CD4-positive, alpha-beta T cell (primary cell): ENCODE data around the gene TAF6. TPM values are rescaled to one million over a fixed set of nuclear protein-coding genes. Genes with fewer than 3 reads are reported as not detected.

ENCODE experiments used
- ATAC-seq: fragments of 200-7000 bp; cut with Tn5 transposase; one replicate; pipeline ENCODE4 v1.10.0; 2022; ENCODE audit warnings: mild to moderate bottlenecking; ENCODE audit not compliant: poor library complexity
- CTCF ChIA-PET: fragments of 350-600 bp; sonication (Branson Sonifier 250); formaldehyde crosslinking; loops from one replicate; lab custom pipeline; 2021; ENCODE audit warnings: antibody characterized with exemption, inconsistent platforms; lab: Charles Lee
- POLR2A ChIA-PET: fragments of 350-600 bp; sonication (Branson Sonifier 250); formaldehyde crosslinking; loops from one replicate; lab custom pipeline; 2021; ENCODE audit warnings: antibody characterized with exemption, inconsistent platforms; lab: Charles Lee
- DNase-seq, 14 experiments: peaks; one replicate each; pipeline ENCODE4 v3.0.0-alpha.2; 2013 to 2020; ENCODE audit warnings: mixed read lengths in 2 of 14
- H3K27ac ChIP-seq, 2 donors: one replicate each; pipeline versions ENCODE4 v1.5.1 to v1.7.0; 2013; ENCODE audit warnings: low read length in 2 of 2, low read depth in 1 of 2, mild to moderate bottlenecking in 1 of 2
- H3K27me3 ChIP-seq, 2 experiments: 1 replicate in 1 of 2; 2 replicates in 1 of 2; pipeline versions ENCODE4 v1.6.1 to v1.7.0; 2013; ENCODE audit warnings: low read length in 2 of 2, control low read depth in 1 of 2, mild to moderate bottlenecking in 1 of 2, moderate library complexity in 1 of 2; ENCODE audit not compliant: insufficient read depth in 2 of 2, control insufficient read depth in 1 of 2
- H3K36me3 ChIP-seq: one replicate; pipeline ENCODE4 v1.6.1; 2013; ENCODE audit warnings: low read length, control low read depth; ENCODE audit not compliant: insufficient read depth
- H3K4me1 ChIP-seq: one replicate; pipeline ENCODE4 v1.6.1; 2013; ENCODE audit warnings: low read length, control low read depth; ENCODE audit not compliant: insufficient read depth
- H3K4me3 ChIP-seq: one replicate; pipeline ENCODE4 v1.5.1; 2013; ENCODE audit warnings: mild to moderate bottlenecking, low read length, moderate library complexity
- H3K9me3 ChIP-seq, 2 experiments: 1 replicate in 1 of 2; 2 replicates in 1 of 2; pipeline versions ENCODE4 v1.6.1 to v1.7.0; 2013; ENCODE audit warnings: low read length in 2 of 2, mild to moderate bottlenecking in 2 of 2, control low read depth in 1 of 2, moderate library complexity in 1 of 2; ENCODE audit not compliant: control insufficient read depth in 1 of 2, insufficient read depth in 1 of 2
- H3K27ac Mint-ChIP-seq: one replicate; pipeline ENCODE4 v1.8.0; 2020; ENCODE audit warnings: mixed read lengths
- H3K27me3 Mint-ChIP-seq: one replicate; pipeline ENCODE4 v1.8.0; 2021; ENCODE audit warnings: mixed read lengths
- H3K36me3 Mint-ChIP-seq: one replicate; pipeline ENCODE4 v1.8.0; 2021; ENCODE audit warnings: low read depth, mixed read lengths
- H3K4me1 Mint-ChIP-seq: one replicate; pipeline ENCODE4 v1.8.0; 2021; ENCODE audit warnings: low read depth, mixed read lengths
- H3K4me3 Mint-ChIP-seq: one replicate; pipeline ENCODE4 v1.8.0; 2020; ENCODE audit warnings: mild to moderate bottlenecking, mixed read lengths
- H3K9me3 Mint-ChIP-seq: one replicate; pipeline ENCODE4 v1.8.0; 2020; ENCODE audit warnings: mixed read lengths
- intact Hi-C, 2 experiments: fragments of 100-400 bp; cut with DNase I in 1 of 2; cut with micrococcal nuclease in 1 of 2; formaldehyde crosslinking; loops; one replicate each; pipeline versions ENCODE4 v1.15.1 to v1.9.0; 2023 to 2025; cut with DNase I, micrococcal nuclease
- total RNA-seq, 174 experiments: library from RNA in 2 of 174; stranded (reverse) in 2 of 174; gene quantifications; one replicate each; pipeline ENCODE4 v1.2.3 and lab custom pipeline; 2021 to 2026
- TF ChIP-seq, protein P1 (sequence below): fragments of 200-600 bp; IDR thresholded peaks from one replicate; pipeline ENCODE4 v1.8.0; 2022; ENCODE audit warnings: antibody characterized with exemption, mild to moderate bottlenecking

Gene TAF6
- total RNA-seq, 2 experiments from 2014 or later = 34.8 to 37.4 TPM

DNA sequence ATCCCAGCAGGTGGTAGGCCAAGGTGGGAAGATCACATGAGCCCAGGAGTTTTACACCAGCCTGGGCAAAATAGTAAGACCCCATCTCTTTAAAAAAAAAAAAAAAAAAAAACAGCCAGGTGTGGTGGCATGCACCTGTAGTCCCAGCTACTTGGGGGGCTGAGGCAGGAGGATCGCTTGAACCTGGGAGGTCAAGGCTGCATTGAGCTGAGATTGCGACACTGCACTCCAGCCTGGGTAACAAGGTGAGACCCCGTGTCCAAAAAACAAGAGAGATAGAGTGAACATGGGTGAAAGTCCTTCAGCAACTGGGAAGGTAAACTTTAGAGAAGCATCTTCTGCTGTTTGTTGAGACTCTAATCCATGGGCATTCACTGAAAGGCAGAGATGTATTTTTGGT lies 23.3 kb upstream of the TAF6 start:
- H3K27me3 ChIP-seq = no peaks in the 10 kb centered on the region
- H3K4me1 Mint-ChIP-seq = peaks cover 14% of the 10 kb centered on the region
- peaks cover 8% of the 10 kb centered on the region for H3K4me1 ChIP-seq
- H3K27ac Mint-ChIP-seq = no peak overlapping the region
- H3K27ac ChIP-seq = no peak overlapping the region
- H3K9me3 Mint-ChIP-seq = no peaks in the 10 kb centered on the region
- H3K27me3 Mint-ChIP-seq = no peaks in the 10 kb centered on the region
- H3K4me3 Mint-ChIP-seq = no peak overlapping the region
- no peak for ATAC-seq
- intact Hi-C loops = no loop called here
- POLR2A ChIA-PET = no interaction called here
- DNase-seq = no peak
- no peaks in the 10 kb centered on the region for H3K9me3 ChIP-seq
- CTCF ChIA-PET = interaction anchor here (0.7 kb wide), 1 partner anchor 165 kb away, joined by 3 read pairs; no protein-coding TSS in a partner anchor
- H3K4me3 ChIP-seq = no peak overlapping the region
- TF ChIP-seq, protein P1, sequence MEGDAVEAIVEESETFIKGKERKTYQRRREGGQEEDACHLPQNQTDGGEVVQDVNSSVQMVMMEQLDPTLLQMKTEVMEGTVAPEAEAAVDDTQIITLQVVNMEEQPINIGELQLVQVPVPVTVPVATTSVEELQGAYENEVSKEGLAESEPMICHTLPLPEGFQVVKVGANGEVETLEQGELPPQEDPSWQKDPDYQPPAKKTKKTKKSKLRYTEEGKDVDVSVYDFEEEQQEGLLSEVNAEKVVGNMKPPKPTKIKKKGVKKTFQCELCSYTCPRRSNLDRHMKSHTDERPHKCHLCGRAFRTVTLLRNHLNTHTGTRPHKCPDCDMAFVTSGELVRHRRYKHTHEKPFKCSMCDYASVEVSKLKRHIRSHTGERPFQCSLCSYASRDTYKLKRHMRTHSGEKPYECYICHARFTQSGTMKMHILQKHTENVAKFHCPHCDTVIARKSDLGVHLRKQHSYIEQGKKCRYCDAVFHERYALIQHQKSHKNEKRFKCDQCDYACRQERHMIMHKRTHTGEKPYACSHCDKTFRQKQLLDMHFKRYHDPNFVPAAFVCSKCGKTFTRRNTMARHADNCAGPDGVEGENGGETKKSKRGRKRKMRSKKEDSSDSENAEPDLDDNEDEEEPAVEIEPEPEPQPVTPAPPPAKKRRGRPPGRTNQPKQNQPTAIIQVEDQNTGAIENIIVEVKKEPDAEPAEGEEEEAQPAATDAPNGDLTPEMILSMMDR = no peak
- no peaks in the 10 kb centered on the region for H3K36me3 Mint-ChIP-seq
- H3K36me3 ChIP-seq = no peaks in the 10 kb centered on the region

DNA sequence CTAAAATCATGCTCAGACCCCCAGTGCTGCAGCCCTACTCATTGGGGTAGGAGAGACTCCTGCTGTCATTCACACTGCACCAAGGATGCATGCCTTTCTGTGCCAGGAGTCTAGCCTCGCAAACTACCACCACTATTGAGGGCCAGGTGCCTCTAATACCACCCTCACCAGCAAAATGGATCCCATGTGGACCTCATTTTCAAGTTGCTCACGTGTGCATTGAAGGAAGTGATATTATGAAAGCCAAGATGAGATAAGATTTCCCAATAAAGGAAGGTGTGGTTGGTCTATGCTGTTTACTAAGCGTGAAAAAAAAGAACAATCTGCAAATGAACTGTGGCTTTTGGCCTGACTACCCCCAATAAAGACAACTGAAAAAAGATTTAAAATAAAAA lies 22.4 kb upstream of the TAF6 start:
- POLR2A ChIA-PET = no interaction called here
- TF ChIP-seq, protein P1 = no peak
- no peak overlapping the region for H3K4me3 Mint-ChIP-seq

DNA sequence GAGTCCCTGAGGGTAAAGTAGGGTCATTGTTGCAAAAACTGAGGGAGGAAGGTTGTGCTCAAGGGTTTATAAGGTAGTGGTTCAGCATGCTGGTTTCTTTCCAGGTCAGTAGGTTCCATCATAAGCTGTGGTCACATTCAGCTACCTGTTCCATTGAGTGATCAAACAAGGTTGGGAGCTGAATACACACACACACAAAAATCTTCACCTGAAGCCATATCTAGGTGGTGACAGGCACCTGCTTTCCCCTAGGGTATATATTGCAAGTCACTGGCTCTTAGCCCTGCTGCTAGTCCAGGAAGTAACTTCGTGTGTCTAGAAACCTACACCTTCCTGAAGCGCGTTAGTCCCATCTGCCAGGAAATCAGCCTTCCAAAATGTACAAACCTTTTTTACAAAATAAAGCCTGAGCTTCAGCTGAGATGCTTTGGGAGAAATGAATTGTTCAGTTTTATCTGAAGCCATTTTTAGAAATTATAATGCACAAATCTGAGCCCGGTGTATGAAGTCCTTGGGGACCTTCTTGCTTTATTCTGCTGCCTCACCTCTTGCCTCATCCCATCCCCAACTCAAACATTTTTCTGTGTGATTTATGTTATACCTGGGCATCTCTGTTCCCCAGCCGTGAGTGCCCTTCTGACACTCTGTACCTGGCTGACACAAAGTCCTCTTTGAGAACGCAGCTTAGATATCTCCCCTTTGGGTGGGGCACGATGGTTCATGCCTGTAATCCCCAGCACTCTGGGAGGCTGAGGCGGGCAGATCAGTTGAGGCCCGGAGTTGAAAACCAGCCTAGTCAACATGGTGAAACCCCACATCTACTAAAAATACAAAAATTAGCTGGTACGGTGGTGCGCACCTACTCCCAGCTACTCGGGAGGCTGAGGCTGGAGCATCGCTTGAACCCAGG lies 18.9 kb upstream of the TAF6 start:
- TF ChIP-seq, protein P1 = no peak
- CTCF ChIA-PET = interaction anchor here (0.7 to 1.2 kb wide), 2 partner anchors 8 to 23 kb away, joined by 3 read pairs; no protein-coding TSS in a partner anchor
- peaks cover 8% of the 10 kb centered on the region for H3K4me1 ChIP-seq
- H3K27me3 ChIP-seq = no peaks in the 10 kb centered on the region
- H3K4me3 ChIP-seq = no peak overlapping the region
- POLR2A ChIA-PET = interaction anchor here (0.9 to 2.0 kb wide), 4 partner anchors 10 to 34 kb away, joined by 3 to 12 read pairs (median 4); partner anchors contain the start of genes LAMTOR4 and MBLAC1
- H3K27ac Mint-ChIP-seq = peak overlapping the region; percentile 26
- no peak overlapping the region for H3K27ac ChIP-seq
- intact Hi-C loops = no loop called here
- no peaks in the 10 kb centered on the region for H3K36me3 Mint-ChIP-seq
- ATAC-seq = peak; percentile 65
- H3K4me1 Mint-ChIP-seq = peaks cover 13% of the 10 kb centered on the region
- DNase-seq = peak in 1 of 14 experiments; percentile 36
- no peaks in the 10 kb centered on the region for H3K36me3 ChIP-seq
- no peaks in the 10 kb centered on the region for H3K9me3 Mint-ChIP-seq
- H3K9me3 ChIP-seq = no peaks in the 10 kb centered on the region
- H3K4me3 Mint-ChIP-seq = no peak overlapping the region
- H3K27me3 Mint-ChIP-seq = no peaks in the 10 kb centered on the region

More for the DNA sequence above, 22.4 kb upstream of the TAF6 start:
- H3K36me3 ChIP-seq = no peaks in the 10 kb centered on the region
- CTCF ChIA-PET = no interaction called here
- intact Hi-C loops = no loop called here
- H3K4me1 ChIP-seq = peaks cover 8% of the 10 kb centered on the region
- Mint-ChIP-seq H3K9me3 (no peaks in the 10 kb centered on the region), H3K36me3 (no peaks in the 10 kb centered on the region), H3K27me3 (no peaks in the 10 kb centered on the region), H3K4me1 (peaks cover 14% of the 10 kb centered on the region), H3K27ac (no peak overlapping the region)
- H3K27ac ChIP-seq = no peak overlapping the region
- H3K9me3 ChIP-seq = no peaks in the 10 kb centered on the region
- H3K27me3 ChIP-seq = no peaks in the 10 kb centered on the region
- no peak overlapping the region for H3K4me3 ChIP-seq
- ATAC-seq = no peak
- DNase-seq = no peak
